Measurements from ENCODE around the gene DUSP9.

The DUSP9 gene

DNA sequence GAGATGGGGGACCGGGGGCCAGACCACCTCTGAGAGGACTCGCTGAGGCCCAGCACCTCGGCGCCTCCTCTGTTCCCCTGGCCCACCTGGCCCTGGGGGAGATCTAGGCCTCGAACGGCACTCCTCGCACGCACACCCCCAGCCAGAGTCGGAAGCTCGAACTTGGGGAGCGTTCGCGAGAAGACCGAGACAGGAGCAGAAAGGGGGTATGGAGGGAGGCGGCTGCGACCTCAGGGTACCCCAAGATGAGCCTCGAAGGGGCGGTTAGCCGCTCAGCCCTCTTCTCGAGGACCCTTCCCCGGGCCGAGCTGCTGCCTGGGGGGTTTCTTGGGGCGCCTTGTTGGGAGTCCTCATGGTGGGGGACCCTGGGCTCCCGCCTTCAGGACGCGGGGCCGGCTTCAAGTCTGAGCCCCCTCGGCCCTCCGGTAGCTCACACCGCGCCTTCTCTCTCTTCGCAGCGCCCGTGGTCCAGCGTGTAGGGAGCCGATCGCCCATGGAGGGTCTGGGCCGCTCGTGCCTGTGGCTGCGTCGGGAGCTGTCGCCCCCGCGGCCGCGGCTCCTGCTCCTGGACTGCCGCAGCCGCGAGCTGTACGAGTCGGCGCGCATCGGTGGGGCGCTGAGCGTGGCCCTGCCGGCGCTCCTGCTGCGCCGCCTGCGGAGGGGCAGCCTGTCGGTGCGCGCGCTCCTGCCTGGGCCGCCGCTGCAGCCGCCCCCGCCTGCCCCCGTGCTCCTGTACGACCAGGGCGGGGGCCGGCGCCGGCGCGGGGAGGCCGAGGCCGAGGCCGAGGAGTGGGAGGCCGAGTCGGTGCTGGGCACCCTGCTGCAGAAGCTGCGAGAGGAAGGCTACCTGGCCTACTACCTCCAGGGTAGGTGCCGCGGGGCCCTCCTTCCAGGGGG is 706 bp downstream of the DUSP9 start:
- no peak overlapping the region for H3K4me3 ChIP-seq (ENCODE audit: low read depth, low read length)

DNA sequence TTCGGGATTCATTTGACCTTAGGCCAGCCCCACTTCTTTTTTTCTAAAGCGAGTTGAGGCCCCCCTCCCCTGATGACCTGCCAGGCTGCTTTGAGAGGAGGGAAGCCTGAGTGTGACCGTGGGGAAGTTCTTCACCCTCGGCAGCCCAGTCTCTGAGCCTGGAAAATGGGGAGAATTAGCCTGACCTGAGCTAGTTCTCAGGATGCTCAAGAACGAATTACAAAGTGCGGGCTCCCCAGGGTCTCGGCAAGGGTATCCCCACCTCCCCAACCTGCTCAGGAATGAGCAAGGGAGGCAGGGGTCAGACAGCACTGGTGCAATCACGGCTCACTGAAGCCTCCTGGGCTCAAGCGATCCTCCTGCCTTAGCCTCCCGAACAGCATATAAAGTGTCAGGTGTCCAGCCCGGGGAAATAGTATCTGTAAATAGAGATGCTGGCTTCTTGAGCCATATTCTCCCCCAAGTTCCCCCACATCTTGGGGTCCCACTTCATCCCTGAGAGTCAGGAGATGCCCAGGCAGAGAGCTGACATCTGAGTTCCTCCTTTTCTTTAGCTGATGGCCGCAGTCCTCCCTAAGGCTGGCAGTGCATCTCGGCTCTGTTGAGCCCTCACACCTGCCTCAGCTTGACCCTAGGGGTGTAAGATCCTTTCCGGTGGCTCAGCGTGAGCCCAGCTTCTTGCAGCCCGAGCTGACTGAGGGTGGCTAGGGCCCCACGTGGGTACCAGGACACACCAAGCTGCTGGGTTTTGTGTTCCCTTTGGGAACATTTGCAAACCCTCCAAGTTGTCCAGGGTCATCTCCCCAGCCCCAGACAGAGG is 1.6 kb downstream of the DUSP9 start:
- H3K4me3 ChIP-seq (ENCODE audit: low read depth, low read length) = no peak overlapping the region

DNA sequence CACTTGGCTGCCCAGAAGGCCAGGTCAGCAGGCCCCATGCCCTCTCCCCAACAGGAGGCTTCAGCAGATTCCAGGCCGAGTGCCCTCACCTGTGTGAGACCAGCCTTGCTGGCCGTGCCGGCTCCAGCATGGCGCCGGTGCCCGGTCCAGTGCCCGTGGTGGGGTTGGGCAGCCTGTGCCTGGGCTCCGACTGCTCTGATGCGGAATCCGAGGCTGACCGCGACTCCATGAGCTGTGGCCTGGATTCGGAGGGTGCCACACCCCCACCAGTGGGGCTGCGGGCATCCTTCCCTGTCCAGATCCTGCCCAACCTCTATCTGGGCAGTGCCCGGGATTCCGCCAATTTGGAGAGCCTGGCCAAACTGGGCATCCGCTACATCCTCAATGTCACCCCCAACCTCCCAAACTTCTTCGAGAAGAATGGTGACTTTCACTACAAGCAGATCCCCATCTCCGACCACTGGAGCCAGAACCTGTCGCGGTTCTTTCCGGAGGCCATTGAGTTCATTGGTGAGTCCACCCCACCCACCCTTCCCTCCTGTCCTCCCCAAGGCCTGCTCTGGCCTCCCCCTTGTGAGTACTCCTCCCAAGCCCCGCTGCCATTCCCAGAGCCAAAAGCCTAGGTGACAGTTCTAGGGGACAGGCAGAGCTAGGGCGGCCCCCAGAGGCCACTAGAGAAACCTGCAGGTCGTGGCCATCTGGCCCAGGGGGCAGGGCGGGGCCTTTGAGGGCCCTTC is 2.3 kb downstream of the DUSP9 start:
- no peak overlapping the region for H3K4me3 ChIP-seq (ENCODE audit: low read depth, low read length)

DNA sequence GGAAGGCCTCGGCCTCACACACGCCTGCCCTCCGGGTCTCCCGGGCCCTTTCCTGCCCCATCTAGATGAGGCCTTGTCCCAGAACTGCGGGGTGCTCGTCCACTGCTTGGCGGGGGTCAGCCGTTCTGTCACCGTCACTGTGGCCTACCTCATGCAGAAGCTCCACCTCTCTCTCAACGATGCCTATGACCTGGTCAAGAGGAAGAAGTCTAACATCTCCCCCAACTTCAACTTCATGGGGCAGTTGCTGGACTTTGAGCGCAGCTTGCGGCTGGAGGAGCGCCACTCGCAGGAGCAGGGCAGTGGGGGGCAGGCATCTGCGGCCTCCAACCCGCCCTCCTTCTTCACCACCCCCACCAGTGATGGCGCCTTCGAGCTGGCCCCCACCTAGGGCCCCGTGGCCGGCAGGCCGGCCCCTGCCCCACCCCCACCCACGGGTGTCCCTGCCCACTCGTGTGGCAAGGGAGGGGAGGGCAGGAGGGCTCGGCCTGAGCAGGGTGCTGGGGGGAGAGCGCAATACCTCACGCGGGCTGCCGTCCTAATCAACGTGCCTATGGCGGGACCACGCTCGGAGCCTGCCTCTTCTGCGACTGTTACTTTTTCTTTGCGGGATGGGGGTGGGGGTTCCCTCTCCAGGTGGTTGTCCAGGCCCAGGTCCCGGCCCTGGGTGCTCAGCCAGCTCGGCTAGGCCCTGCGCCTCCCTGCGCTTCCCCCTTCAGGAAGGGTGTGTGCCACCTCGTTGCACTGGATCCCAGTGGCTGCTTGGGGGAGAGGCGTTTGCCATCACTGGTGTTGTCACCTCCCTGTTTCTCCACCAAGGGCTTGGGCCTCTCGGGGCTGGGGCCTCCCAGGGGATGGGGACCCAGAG is 3.1 kb downstream of the DUSP9 start:
- H3K4me3 ChIP-seq (ENCODE audit: low read depth, low read length) = no peak overlapping the region

DNA sequence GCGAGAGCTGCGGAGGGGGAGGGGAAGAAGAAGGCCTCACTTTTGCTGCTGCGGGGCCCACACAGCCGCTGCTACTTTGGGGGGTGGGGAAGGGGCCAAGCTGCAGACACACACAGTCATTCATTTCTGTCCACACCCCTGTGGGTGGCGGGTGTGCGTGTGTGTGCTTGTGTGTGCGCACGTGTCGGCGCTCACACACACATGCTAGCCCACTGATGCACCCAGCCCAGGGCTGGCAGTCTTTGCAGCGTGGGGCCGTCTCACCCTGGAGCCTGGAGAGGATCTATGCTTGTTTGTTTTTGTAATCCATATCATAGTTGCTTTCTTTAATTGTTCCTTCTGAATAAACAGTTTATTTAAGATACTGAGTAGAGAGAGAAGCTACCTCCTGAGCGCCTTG is 4.0 kb downstream of the DUSP9 start:
- no peak overlapping the region for H3K4me3 ChIP-seq (ENCODE audit: low read depth, low read length)

DNA sequence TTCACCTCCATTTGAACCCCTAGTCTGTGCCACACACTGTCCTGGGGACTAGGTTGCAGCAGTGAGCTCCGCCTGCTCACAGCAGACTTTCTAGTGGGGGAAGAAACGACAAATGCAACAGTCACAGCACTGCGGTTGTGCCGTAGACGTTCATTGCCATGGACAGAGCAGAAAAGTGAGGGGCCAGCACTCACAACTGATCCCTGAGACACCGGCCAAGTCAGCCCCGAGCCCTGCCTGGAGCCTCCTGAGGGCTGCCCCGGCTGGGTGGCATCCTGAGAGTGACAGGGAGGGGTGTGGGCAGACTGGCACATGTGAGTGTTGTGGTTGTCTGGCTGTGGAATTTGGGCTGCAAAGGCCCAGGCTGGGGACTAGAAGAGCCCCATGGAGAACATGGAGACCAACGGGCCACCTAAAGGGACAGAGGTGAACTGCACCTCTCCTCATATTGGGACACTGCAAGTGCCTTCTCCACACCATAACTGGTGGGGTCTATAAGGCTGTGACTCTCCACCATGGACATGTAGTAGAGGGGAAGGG is 4.6 kb downstream of the DUSP9 start:
- no peak overlapping the region for H3K4me3 ChIP-seq (ENCODE audit: low read depth, low read length)

DNA sequence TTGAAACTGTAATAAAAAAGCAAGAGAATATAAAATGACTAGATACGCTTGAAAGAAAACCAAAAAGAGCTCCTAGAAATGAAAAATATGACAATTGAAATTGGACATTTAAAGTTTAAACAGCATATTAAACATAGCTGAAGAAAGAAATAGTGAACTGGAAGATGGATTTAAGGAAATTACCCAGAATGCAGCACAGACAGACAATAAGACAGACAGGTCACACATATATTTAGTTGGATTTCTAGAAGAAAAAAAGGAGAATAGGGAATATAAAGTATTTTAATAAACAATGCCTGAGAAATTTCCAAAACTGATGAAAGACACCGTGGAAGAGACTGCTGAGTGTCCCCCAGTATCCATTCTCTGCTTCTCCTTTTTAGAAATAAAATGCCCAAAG is 6.6 kb downstream of the DUSP9 start:
- H3K4me3 ChIP-seq (ENCODE audit: low read depth, low read length) = no peak overlapping the region

DNA sequence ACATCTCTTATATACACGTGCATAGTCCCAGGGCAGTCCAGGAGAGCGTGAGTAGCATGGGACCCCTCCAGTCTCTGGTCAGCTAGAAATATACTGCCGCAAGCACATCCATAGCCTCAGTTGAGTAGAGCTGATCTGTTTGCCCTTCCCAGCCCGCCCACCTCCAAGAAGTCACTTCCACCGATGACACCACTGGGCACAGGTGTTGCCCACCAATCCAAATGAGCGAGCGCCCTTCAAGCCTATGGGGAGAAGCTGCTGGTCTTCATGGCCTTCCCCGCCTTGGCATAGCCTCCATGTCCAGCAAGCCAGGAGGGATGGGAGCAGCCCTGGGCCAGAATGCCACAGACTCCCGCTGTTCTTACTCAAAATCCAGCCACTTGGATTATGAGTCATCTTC is 10.2 kb downstream of the DUSP9 start:
- no peak overlapping the region for H3K4me3 ChIP-seq (ENCODE audit: low read depth, low read length)

DNA sequence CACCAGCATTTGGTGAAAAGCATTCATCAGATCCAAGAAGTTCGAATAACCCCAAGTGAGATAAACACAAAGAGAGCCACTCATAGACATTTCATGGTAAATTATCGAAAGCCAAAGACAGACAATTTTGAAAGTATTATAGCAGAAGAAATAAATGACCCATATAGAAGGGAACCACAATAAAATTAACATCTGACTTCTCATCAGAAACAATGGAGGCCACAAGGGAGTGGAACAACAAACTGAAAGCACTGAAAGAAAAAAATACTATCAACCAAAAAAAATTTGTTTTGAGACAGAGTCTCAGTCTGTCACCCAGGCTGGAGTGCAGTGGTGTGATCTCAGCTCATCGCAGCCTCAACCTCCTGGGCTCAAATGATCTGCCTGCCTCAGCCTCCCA is 12.3 kb downstream of the DUSP9 start:
- no peak overlapping the region for H3K4me3 ChIP-seq (ENCODE audit: low read depth, low read length)

DNA sequence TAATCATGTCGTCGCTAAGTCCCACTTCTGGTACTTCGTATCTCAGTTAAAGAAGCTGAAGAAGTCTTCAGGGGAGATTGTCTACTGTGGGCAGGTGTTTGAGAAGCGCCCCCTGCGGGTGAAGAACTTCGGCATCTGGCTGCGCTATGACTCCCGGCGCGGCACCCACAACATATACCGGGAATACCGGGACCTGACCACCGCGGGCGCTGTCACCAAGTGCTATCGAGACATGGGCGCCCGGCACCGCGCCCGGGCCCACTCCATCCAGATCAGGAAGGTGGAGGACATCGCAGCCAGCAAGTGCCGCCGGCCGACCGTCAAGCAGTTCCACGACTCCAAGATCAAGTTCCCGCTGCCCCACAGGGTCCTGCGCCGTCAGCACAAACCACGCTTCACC is 15.3 kb downstream of the DUSP9 start:
- H3K4me3 ChIP-seq (ENCODE audit: low read depth, low read length) = no peak overlapping the region

DNA sequence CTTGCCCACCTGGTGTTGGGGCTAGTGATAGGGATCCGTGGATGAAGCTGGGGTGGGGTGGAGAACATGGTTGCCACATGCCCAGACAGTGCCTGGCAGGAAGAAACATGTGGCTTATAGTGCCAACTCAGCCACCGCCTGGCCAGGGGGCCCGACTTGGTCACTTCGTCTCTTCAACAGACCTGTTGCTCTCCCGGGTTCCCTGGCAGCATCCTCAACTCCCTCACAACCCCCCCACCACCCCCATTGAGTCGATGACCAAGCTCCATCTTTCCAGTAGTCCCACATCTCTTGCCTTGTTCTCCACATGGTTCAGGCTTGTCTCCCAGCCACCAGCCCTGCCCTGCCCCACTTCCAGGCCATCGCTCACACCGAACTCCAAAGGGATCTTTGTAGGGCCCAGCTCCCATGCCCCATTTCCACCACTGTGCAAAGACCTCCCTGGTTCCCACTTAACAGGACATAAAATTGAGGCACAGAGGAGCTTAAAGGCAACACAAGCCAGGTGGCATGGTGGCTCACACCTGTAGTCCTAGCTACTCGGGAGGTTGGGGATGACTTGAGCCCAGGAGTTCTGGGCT is 18.8 kb downstream of the DUSP9 start:
- H3K4me3 ChIP-seq (ENCODE audit: low read depth, low read length) = no peak overlapping the region

DNA sequence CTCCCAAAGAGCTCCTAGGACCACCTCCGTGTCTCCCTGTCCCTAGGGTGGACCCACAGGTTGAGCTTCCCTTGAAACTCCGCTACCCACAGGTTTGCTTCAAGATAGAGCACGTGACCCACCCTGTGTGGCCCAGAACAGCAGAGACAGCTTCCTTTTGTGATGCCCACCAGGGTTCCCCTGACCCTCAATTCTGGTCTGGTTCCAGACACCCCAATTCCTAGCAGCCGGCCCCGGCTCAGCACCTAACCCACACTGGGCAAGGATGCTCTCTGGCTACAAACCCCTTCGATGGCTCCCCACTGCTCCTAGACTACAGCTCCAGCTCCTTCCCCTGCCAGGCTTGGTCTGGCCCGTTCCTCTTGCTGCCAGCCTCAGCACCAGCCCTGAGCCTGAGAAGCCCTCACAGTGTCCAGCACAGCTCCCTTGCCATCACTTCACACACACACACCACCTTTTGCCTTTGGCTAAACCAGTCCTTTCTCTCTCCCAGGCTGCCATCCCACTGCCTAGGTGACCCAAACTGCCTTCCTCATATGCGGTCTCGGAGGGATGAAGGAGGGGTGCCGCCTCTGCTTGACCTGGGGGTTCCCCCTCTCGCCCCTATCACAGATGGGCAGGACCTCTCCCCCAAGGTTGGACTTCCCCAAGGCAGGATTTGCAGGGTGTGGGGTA is 20.4 kb downstream of the DUSP9 start:
- peak overlapping the region; percentile 8 for H3K4me3 ChIP-seq (ENCODE audit: low read depth, low read length)

DNA sequence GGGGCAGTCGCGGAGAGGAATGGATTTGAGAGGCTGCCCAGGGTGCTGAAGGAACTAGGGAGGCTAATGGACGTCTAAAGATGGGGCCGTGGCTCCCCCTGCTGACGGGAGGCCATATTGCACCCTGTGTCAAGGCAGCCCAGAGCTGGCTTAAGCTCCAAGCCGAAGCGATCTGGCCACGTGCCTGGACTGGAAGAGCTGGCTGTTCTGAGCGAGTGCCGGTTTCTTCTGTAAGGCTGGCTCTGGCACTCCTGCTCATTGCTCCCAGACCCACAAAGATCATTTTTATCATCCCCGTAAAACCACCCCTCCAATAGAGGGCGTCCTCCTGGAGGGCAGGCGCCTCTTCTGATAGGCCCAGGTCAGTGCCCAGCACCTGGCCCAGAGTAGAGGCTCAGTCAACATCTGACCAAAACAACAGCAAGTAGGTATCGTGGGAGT is 21.0 kb downstream of the DUSP9 start:
- H3K4me3 ChIP-seq (ENCODE audit: low read depth, low read length) = peak overlapping the region; percentile 8

DNA sequence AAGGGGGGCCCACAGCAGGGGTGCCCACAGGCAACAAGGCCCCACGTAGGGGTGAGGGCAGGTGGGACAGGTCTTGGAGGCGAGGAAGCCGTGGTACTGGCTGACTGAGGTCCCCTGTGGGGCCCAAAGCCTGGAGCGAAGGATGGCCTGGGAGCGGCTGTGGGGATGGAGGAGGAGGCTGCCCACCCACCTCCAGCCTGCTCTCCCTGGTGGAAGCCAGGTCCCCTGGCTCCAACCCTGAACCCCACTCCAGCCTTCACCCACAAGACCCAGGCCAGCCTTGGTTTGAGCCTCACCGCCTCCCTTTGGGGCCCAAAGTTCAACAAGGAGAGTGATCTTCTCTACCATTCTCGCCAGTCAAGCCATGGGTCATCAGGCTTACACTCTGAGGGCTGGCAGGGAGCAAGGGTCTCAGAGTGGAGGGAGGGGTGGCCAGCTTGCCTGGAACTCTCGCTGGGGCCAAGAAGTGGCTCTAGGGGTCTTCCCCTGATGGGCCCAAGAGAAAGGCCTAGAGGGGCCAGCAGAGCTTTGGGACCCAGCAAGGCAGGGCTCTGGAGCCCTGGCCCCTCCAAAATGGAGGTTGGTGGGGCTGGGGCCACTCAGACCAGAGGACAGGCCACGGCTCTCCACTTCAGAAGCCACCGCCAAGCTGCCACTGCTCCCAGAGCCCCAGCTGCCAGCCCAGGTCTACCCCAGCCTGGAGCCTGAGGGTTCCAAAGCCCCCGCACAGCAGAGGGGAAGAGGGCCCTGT is 21.6 kb downstream of the DUSP9 start:
- H3K4me3 ChIP-seq (ENCODE audit: low read depth, low read length) = no peak overlapping the region

DNA sequence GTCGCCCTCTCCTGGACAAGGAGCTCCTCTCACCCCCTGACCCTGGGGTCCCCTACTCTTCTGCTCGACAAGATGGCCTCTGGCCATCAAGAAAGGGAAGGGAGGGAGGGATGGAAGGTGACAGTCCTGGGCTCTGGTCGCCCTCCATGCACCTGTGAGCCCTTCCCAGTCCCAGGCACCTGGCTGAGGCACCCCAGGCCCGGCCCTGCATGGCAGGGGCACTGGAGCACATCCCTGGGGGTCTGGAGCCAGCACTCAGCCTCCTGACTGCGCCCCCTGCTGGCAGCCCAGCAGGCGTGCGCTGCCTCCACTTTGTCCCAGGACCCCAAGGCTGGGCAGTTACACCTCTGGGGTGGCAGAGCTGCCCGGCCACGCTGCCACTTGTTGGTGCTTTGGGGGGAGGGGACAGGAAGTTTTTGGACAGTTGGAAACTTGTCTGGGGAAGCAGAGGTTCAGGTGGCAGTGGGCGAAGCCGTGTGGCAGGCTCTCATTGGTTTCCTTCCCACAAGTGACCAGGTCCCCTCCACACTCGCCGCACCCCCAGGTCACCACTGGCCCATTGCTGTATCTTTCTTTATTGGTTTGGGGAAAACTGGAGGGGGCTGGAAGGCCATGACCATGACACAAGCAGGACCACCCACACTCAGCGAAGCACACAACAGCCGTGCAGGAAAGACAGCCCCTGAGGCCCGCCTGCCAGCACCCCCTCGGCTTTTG is 22.3 kb downstream of the DUSP9 start:
- no peak overlapping the region for H3K4me3 ChIP-seq (ENCODE audit: low read depth, low read length)

DNA sequence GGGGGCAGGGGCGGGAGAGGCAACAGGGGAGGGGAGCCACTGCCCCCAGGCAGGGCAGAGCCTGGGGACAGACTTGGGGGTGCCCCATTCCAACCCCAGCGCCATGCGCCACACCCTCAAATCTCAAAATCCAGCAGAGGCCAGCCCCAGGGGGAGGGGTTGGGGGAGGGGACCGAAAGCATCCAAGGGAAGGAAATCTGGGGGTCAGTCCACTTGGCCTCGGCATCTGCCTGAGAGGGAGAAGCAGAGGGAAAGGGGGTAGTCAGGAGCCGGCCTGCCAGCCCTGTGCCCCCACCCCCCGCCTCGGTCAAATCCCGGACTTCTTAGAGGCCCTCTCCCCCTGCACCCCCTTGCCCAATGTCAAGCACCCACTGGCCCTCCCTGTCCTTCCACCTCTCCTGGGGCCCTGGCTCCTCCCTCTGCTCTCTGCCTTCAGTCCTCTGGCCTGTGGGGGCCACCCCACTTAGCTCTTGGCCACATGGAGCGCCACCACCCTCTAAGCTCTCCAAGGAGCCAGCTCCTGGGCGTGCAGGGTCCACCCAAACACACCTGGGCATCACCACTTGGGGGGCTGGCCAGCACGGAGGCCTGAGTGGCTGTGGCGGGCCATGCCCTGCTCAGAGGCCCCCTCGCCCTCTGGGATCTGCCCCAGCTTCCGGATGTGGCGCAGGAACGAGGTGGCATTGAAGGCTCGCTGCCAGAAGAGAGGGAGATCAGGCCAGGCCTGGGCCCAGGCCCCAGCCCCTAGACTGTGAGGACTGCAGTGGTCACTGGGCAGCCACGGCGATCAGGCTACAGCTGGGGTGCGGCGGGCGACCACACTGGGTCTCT is 23.1 kb downstream of the DUSP9 start:
- no peak overlapping the region for H3K4me3 ChIP-seq (ENCODE audit: low read depth, low read length)

Measured in iPS-11a (cell line).